ENCODE measurements around the gene ZBTB17.
"Not testable (repeated sequence)": the region's sequence is repeated elsewhere in the genome, so short reads cannot be mapped to it uniquely, and the experiment has no call there.

Gene ZBTB17

GRCh38 chr1:15975805-15976680, at the start of gene ZBTB17:
Gene ZBTB17, minus strand, starts transcription at chr1:15976101. Its CDS starts 27,606 bp downstream, at chr1:15948495.
- DNase-seq (ENCODE audit: low read depth): peak; percentile 92

DNA sequence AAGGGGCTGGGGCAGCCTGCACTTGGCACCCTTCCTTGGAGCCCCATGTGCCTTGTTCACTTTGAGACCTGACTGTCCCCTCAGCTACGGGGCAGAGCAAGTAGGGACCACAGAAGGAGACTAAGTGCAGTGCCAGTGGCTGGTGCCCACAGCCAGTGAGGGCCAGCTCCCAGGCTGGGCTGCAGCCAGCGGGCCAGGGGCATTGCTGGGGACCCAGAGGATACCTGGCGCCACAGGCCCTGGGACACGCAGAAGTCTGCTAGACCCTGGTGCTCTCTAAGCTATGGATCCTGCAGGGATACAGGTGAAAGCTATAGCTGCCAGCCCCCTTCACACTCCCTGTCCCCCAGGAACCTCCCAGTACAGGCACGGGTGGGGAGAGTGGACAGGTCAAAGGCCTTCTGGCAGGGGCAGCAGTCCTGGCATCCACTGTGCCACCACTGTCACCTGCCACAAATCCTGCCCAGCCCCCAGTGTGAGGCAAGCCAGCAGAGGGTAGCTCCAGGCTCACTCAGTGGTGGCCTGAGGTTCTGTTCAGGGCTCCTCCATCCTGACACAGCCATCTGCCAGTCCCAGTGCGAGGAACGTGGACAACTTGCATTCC, 47.3 kb upstream of the ZBTB17 start:
- no peak for DNase-seq (ENCODE audit: low read depth)

DNA sequence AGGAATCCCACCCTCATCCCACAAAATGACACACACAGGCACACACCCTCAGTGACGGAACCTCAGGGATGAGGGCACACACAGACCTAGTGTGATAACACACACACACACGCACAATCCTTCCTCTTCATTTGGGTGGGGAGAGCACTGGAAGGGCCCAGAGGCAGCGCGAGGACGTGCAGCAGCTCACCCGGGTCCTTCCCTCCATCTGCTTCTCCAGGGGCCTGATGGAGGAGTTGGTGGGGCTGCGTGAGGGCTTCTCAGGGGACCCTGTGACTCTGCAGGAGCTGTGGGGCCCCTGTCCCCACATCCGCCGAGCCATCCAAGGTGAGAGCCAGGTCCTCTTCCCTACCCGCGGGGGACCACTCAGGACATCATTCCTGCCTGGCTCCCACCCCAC, 46.5 kb upstream of the ZBTB17 start:
- DNase-seq (ENCODE audit: low read depth): no peak

GRCh38 chr1:16021681-16022080, 45.8 kb upstream of the ZBTB17 start, which contains the start of gene CLCNKA:
Gene CLCNKA, plus strand, starts transcription at chr1:16022036. Its CDS starts 584 bp downstream, at chr1:16022620.
- no peak for DNase-seq (ENCODE audit: low read depth)

GRCh38 chr1:16020878-16021277, 45.0 kb upstream of the ZBTB17 start:
- DNase-seq (ENCODE audit: low read depth): not testable (repeated sequence)

DNA sequence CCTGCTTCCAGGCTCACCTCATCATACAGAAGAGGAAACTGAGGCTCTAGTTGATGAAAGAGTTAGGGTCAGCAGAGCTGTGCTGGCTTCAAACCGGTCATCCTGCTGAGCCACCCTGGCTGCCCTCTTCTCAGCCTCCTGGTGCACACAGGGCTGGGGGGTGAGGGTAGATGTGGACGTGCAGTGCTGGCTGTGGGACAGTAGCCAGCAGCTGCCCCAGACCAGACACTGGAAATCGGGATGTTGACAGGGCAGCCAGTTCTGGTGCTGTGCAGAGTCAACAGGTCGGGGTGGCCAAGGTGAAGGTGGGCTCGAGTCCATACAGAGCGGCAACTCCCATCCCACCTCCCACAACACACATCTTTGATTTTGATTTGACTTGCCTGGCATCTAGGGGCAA, 44.4 kb upstream of the ZBTB17 start:
- DNase-seq (ENCODE audit: low read depth): no peak

- no peak for DNase-seq (ENCODE audit: low read depth)
These were observed 43.9 kb upstream of the ZBTB17 start for GRCh38 chr1:16019644-16020277.

- DNase-seq (ENCODE audit: low read depth): no peak
These were observed 43.1 kb upstream of the ZBTB17 start for GRCh38 chr1:16018749-16019643.

- no peak for DNase-seq (ENCODE audit: low read depth)
These were observed 42.4 kb upstream of the ZBTB17 start for GRCh38 chr1:16018308-16018707.

- no peak for DNase-seq (ENCODE audit: low read depth)
These were observed 41.8 kb upstream of the ZBTB17 start, which contains the start of gene HSPB7 for GRCh38 chr1:16017461-16018303. Gene HSPB7, minus strand, starts transcription at chr1:16018043. Its CDS starts 80 bp downstream, at chr1:16017963.

DNA sequence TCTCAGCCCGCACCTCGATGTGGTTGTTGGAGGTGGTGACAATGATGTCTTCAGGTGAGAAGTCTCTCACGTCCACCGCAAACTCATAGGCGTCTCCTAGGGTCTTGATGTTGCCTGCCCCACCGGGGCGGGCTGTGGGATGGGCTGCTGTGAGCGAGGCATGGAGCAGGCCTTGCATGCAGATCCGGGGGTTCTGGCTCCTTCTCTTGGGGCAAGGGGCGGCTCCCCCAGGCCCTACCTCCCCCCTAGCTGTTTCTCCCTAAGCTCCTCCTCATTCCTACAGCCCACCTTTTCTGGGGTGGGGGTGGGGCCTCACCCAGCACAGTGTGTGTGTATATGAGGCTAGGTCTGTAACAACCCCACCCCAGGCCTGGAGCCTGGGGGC, 41.2 kb upstream of the ZBTB17 start:
- no peak for DNase-seq (ENCODE audit: low read depth)

GRCh38 chr1:16015960-16016901, 40.3 kb upstream of the ZBTB17 start:
- no peak for DNase-seq (ENCODE audit: low read depth)

GRCh38 chr1:16015491-16015890, 39.6 kb upstream of the ZBTB17 start:
- DNase-seq (ENCODE audit: low read depth): no peak

GRCh38 chr1:16014509-16015482, 38.9 kb upstream of the ZBTB17 start:
- no peak for DNase-seq (ENCODE audit: low read depth)

- DNase-seq (ENCODE audit: low read depth): no peak
These were observed 38.0 kb upstream of the ZBTB17 start for GRCh38 chr1:16013908-16014258.

GRCh38 chr1:16013220-16013907, 37.5 kb upstream of the ZBTB17 start:
- DNase-seq (ENCODE audit: low read depth): no peak

DNA sequence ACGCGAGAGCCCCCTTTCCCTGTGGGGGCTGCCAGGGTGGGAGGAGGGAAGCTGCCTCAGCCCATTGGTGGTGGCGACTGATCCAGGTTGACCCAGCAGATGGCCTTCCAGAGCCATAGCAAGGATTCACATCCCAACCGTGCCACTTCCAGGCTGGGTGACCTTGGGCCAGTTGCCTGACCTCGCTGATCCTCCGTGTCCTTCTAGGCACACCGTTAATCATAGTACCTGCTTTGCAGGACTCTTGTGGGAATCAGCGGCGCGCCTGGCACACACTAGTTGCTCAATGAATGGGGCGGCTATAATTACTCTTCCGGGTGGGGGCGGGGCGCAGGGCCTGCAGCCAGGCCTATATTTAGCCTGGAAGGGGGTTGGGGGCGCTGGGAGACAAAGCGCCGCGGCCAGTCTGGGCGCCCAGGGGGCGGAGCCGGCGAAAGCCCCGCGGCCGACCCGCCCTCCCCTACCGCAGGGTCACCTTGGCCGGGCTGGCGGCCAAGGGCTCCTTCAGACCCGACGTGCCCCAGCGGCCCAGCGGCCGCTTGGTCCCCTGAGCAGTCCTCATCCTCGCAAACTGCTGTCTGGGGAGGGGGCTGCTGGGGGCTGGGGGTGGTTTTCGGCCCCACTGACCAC, 36.8 kb upstream of the ZBTB17 start:
- DNase-seq (ENCODE audit: low read depth): no peak

Measured in activated T-helper 1 cell treated with Interleukin-2 at 50 U/mL for 16 hours (primary cell).